ENCODE data around the gene STX16.

STX16 gene

GRCh38 chr20:58655328-58656107, 4.4 kb downstream of the STX16 start:
- DNase-seq: no peak

DNA sequence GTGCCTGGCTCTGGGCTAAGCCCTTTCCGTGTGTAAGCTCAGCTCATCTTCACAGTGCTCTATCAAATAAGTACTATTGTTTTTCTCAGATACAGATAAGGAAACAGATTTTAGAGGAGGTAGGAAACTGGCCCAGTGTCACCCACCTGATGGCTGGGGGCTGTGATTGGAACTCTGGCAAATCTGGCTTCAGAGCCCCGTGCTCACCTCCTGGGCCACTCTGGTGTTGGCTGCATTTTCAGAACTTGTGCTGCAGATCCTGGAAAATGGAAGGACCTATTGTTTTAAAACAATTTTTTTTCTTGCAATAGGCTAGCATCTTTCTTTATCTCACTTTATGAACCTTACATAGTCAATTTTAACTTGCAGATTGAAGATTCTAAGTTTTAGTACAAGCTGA, 5.7 kb downstream of the STX16 start:
- DNase-seq: no peak

GRCh38 chr20:58657262-58657661, 6.2 kb downstream of the STX16 start:
- no peak for DNase-seq

GRCh38 chr20:58657986-58658385, 6.9 kb downstream of the STX16 start:
- DNase-seq: no peak

GRCh38 chr20:58658760-58659159, 7.7 kb downstream of the STX16 start:
- DNase-seq: no peak

- DNase-seq: no peak
Observed at GRCh38 chr20:58659841-58660240, 8.8 kb downstream of the STX16 start.

DNA sequence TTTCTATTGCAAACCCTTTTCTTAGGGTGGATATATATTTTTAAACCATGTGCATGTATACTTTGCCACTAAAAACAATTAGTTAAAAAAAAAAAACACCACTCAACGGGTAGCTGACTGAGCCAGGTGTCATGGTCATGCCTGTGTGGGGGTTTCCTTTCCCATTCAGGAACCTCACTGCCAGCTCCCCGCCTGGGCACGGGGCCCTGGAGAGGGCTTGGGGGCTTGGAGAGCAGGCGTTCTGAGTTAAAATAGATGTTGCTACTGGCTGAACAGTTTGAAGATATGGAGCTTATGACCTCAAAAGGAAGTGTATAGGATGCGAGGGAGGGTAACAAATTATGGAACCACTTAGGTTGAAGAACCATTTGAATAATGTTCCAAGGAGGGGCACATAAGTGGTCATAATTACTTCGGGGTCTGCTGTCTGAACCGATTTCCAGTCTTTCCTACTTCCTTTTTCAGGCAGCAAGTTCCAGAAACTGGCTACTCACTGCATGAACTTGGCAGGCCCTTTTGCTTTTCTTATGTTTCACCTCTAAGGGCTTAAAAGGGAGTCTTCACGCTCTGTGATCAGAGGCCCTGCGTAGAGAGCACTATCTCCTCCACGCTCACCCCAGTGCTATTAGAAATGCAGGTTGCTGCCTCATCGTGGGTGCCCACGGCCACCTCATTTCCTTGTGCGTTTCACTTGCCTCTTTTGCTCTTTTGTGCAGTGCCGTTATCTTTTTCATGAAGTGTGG, 9.9 kb downstream of the STX16 start:
- no peak for DNase-seq

- DNase-seq: no peak
Observed at GRCh38 chr20:58661598-58662473, 10.8 kb downstream of the STX16 start.

DNA sequence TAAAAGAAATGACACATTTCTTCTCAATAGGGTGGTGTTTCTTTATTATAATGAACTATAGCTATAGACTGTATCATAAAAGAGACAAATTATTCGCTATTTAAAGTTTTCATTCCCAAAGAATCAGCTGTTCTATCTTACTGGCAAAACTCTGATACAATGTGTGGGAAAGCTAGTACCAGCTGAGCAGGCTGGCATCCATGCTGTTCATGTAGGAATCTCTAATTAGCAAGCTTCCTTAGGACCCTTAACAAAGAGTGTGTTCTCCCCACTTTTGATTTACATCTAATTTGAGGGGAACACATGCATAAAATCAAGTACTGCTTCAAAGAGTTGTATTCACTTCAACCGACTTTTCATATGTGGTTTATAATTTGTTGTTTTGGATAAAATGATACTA, 13.2 kb downstream of the STX16 start:
- DNase-seq: no peak

GRCh38 chr20:58664883-58665282, 13.8 kb downstream of the STX16 start:
- DNase-seq: no peak

GRCh38 chr20:58665606-58666005, 14.5 kb downstream of the STX16 start:
- DNase-seq: no peak

DNA sequence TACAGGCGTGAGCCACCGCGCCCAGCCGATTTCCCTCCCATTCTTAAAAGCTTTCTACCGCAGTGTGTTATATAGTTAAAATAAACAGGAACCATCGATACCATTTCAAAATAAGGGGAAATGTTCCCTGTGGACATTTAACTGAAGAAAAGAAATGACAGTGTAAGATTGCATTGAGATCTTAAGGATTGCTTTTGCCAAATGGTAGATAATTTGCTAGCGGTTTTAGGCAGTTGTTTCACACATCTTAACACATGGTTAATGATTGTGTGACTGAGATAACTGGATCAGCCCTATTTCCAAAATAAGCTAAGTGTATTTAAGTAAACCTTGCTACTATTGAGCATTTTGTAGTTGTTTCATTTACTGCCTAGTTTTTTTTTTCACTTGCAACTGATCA, 15.6 kb downstream of the STX16 start:
- no peak for DNase-seq

DNA sequence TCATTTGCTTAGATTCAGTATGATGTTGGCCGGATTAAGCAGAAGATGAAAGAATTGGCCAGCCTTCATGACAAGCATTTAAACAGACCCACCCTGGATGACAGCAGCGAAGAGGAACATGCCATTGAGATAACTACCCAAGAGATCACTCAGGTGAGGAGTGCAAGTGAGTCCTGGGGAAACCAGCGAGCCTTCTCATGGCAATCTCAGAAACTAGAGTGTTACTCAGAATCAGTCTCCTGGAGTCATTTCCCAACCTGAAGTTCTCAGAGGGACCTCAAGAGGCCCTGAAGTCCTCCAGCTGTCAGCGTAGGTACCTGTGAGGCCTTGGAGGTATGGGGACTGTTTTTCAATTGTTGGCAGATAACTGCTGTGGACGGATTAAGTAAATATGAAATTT, 16.9 kb downstream of the STX16 start:
- DNase-seq: no peak

DNA sequence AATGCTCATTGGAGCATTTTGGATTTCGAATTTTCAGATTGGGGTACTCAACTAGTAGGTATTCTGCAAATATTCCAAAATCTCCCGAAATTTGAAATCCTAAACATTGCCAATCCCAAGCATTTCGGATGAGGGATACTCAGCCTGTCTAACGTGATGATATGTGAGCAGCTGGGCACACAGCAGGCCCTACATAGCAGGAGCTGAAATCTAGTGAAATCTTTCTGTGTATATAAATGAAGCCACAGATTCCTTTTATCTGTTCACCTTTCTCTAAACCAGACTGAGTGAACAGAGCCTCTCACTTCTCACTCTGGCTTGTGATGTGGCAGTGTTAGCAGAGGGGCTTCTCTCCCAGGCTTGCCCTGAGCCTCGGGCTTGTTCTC, 17.8 kb downstream of the STX16 start:
- no peak for DNase-seq

- no peak for DNase-seq
Observed at GRCh38 chr20:58669287-58670006, 18.4 kb downstream of the STX16 start.

GRCh38 chr20:58670102-58670501, 19.0 kb downstream of the STX16 start:
- no peak for DNase-seq

GRCh38 chr20:58670659-58671058, 19.6 kb downstream of the STX16 start:
- DNase-seq: no peak

DNA sequence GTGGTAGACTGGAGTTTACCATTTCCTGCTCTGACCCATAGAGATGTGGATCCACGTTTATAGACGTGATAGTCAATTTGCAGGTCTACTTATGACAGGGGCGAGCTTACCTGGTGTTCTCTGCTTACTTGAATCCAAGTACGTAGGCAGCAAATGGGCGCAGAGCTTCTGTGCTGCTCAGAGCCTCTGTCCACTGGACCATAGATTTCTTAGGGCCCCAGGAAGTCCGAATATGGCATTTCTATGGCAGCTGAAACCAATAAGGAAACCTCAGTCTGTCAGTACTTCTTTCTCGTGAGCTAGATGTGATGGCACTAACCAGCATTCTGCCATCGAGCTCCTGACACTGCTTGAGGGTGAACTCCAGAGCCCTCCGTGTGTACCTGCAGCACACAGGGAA, 22.0 kb downstream of the STX16 start:
- DNase-seq: no peak

DNA sequence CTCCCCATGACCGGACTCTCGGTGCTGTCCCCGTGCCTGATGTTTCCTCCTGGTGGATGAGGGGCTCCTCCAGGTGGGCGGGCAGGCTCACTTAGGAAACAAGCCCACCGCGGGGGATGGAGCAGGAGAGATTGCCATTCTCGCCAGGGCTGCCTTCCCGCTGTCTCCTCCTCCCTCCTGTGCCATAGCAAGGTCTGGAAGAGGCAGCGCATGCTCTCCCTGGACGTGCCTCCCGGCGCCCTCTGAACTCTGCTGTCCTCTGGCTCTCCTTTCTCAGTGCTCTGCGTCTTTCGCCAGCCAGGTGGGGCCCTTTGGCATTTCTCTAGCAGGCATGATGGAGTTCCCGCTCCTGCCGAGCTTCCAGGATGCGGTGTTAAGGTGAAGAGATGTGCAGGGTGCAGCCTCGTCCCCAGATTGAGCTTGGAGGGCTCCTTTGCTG, 24.1 kb downstream of the STX16 start:
- no peak for DNase-seq

DNA sequence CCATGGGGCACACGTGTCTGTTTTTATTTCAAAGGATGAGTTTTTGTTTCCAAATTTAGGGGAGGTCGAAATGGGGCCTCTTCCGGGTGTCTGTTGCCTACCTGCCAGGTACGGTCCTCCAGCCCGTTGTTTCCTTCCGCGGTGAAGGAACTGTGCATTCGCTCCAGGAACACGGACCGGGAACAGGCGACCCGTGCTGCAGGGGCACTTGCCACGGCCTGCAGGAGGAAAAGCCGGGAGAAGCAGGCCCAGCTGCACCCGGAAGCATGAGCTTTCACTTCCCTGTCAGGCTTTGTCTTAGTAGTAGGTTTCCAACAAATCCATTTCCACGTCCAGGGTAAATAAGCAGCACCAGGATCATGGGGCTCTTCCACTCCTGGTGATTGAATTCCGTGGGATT, 24.6 kb downstream of the STX16 start:
- no peak for DNase-seq

DNA sequence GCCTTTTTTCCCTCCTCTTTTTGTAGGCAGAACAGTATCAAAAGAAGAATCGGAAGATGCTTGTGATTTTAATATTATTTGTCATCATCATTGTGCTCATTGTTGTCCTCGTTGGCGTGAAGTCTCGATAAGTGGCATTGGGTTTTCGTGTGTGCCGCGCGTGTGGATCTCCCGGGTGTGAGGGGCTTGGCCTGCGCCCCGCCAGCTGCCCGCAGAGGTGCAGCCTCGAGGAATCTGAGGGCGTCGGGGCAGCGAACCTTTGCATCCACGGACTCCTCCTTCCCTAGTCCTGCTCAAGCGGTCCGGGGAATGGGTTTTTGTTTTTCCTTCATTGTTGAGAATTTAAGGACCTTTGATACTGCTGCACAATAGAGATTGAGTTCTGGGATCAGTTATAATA, 25.1 kb downstream of the STX16 start:
- DNase-seq: no peak

DNA sequence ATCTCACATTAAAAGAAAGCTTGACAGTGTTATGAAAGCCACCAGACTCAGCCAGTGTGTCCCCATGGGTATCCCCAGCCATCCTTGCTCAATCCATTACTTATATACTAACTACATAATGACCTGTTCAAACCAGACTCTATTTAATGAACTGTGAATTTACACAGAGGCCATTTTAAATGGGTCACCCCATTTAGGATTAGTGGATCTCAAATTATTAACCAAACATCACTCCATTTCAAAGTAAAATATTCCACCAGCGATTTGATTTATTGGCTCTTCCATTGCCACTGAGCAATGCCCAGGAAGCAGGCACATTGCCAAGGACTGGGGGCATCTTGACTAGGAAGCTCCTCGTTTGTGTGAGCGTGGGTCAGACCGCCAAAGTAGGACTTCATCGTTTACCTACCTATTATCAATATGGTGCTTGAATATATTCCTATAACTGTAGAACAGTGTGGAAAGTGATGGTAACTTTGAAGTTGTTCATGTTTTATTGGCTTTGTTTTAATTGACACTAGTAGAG, 26.1 kb downstream of the STX16 start:
- DNase-seq: no peak

- DNase-seq: no peak
Observed at GRCh38 chr20:58677808-58678207, 26.7 kb downstream of the STX16 start.
